NOMO-1 (cell line): ENCODE measurements around the gene CCDC88B.
"Not testable (repeated sequence)": the region's sequence is repeated elsewhere in the genome, so short reads cannot be mapped to it uniquely, and the experiment has no call there.

Experiments used
- DNase-seq, 2 experiments: peaks; one replicate each; lab custom pipeline; 2025; ENCODE audit not compliant: unreplicated experiment in 2 of 2; lab: John Stamatoyannopoulos, UW

CCDC88B gene

DNA sequence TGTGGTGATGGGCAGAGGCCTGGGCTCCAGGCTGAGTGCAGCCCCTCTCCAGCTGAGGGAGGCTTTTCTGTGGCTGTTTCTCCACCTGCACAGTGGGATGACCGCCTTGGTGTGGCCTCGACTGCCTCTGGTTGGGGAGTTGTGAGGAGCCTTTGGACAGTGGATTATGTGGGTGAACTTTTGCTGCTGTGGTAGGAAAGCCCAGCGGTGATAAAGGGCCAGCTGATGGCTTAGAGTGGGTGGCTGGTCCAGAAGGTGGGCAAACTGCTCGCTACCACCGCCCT, 36.0 kb upstream of the CCDC88B start:
- DNase-seq = no peak

DNA sequence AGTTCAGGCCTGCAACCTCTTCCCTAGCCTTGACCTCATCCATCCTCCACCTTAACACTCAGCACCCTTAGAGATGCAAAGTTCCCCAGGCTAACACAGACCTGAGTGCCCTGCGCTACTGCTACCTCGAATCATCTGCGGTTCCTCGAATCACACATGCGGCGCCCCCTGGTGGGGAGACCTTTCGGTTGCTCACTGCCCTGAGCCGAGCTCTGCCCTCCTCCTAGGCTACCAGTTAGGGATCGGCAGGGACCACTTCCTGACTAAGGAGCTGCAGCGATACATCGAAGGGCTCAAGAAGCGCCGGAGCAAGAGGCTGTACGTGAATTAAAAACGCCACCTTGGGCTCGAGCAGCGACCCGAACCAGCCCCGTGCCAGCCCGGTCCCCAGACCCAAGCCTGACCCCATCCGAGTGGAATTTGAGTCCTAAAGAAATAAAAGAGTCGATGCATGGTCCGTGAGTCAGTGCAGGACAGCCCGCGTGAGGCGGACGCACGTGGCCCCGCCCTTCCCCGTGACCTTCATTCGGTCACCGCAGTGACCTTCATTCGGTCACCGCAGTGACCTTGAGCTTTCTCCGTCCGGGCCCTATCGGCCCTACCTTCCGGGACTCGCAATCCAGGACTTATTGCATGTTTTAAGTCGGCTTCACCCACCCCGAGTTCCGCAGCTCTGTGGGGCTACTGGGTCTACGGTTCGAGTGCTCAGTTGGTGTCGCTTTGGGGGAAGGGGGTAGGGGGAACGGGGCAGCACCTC, 35.5 kb upstream of the CCDC88B start:
- DNase-seq = peak; percentile 86 to 94

DNA sequence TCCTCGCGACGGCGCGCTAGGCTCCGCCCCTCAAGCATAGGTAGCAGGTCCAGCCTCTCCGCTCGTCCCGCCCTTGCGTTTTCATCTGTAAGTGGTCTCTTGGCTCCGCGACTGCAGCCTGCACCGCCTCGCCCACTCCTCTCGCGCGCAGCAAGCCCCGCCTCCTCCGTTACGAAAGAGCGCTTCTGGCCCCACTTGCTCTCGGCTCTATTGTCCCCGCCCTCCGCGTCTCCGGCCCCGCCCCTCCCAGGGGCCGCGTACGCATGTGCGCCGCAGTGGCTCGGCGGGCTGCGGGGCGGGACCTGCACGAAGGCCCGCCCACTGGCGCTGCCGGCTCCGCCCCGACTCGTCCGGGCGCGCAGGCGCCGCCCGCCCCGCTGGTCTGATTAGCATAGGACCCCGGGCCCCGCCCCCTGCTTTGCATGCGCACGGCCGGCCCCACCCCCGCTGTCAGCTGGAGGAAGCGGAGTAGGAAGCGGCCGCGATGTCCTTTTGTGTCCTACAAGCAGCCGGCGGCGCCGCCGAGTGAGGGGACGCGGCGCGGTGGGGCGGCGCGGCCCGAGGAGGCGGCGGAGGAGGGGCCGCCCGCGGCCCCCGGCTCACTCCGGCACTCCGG, 34.8 kb upstream of the CCDC88B start, which contains the start of gene ESRRA:
ESRRA (plus strand) TSS at position 450 of the 616 bp plus-strand sequence. CDS start 1,656 bp downstream, outside the sequence.
- DNase-seq = peak; percentile 98 to 99

DNA sequence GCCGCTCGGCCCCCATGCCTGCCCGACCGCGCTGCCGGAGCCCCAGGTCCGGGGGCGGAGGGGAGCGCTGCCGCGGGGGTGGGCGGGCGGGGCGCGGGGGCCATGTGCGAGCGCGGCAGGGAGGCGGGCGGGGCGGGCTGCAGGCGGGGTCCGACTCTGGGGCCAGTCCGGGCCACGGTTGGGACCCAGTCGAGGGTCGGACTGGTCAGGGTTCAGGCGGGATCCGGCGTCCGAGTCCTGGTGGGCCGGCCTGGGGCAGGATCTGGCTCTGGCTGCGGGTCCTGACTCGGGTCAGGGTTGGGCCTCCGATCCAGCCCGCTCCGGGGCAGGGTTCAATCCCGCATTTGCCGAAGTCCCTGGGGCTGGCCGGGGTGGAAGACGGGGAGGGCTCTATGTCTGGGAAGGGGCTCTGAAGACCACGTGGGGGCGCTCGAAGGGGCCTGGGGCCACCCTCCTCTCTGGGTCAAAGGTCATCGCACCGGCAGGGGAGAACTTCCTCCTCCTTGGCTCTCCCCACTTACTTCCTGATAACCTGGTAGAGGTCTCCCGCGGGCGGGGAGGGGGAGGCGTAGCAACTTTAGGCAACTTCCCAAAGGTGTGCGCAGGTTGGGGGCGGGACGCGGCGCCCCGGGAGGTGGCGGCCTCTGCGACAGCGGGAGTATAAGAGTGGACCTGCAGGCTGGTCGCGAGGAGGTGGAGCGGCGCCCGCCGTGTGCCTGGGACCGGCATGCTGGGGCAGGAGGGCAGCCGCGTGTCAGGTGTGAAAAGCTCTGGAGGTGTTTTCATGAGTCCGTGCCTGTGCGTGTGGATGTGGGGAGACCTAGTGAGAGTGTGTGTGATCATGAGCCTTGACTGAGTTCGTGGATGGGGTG, 34.1 kb upstream of the CCDC88B start:
- DNase-seq = peak; percentile 67

DNA sequence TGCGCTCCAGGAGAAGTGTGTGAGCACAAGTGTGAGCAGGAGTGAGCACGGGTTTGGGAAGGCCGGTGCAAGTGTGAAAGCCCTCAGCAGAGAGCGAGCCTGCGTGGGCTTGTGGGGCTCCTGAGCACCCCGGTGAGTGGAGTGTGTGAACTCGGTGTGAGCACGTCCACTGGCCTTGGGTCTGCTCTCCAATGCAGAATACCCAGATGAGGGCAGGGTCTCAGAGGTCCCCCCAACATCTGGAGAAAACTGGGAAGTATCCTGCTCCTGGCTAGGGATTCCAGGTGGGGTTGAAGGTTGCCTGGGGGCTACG, 33.5 kb upstream of the CCDC88B start:
- DNase-seq = no peak

DNA sequence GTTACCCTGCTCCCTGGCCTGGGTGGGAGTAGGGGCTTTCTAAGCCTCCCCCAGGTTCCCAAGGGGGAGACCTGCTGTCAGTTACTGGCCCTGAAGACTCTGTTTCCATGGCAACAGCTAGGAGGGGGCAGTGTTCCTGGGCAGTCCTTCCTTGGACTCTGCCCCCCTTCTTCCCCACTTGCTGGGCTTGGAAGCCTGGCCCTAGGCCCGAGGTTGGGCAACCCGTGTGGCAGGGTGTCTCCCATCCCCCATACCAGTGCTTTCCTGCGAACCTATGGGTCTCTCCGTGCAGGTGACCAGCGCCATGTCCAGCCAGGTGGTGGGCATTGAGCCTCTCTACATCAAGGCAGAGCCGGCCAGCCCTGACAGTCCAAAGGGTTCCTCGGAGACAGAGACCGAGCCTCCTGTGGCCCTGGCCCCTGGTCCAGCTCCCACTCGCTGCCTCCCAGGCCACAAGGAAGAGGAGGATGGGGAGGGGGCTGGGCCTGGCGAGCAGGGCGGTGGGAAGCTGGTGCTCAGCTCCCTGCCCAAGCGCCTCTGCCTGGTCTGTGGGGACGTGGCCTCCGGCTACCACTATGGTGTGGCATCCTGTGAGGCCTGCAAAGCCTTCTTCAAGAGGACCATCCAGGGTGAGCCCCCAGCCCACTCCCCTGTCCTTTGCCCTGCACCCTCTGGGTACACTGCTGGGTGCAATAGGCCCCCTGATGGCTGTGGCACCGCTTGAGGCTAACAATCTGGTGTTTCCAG, 33.0 kb upstream of the CCDC88B start:
- DNase-seq = no peak

DNA sequence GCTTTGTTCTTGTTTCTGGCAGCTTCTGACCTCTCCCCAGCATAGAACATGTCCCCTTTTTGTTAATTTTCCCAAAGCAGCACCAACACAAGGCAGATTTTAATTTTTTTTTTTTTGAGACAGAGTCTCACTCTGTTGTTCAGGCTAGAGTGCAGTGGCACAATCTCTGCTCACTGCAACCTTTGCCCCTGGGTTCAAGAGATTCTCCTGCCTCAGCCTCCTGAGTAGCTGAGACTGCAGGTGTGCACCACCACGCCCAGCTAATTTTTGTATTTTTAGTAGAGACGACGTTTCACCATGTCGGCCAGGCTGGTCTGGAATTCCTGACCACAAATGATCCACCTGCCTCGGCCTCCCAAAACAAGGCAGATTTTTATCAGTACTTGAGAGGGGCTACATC, 32.2 kb upstream of the CCDC88B start:
- not testable (repeated sequence) for DNase-seq

DNA sequence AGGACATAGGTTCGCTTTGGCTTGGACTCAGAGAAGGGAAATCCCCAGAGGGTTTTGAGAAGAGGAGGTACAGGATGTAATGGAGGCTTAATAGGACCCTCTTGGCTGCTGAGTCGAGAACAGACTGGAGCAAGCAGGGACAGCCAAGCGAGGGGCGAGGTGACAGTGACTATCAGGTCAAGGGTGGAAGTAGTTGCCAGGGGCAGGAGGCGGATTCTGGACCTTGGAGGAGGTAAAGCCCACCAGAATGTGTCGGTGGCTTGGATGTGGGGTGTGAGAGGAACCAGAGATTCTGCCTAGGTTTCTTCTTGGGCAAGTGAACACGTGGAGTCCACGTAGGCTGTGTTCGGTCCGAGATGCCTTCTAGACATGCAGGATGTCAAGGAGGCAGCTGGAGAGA, 27.1 kb upstream of the CCDC88B start:
- no peak for DNase-seq

DNA sequence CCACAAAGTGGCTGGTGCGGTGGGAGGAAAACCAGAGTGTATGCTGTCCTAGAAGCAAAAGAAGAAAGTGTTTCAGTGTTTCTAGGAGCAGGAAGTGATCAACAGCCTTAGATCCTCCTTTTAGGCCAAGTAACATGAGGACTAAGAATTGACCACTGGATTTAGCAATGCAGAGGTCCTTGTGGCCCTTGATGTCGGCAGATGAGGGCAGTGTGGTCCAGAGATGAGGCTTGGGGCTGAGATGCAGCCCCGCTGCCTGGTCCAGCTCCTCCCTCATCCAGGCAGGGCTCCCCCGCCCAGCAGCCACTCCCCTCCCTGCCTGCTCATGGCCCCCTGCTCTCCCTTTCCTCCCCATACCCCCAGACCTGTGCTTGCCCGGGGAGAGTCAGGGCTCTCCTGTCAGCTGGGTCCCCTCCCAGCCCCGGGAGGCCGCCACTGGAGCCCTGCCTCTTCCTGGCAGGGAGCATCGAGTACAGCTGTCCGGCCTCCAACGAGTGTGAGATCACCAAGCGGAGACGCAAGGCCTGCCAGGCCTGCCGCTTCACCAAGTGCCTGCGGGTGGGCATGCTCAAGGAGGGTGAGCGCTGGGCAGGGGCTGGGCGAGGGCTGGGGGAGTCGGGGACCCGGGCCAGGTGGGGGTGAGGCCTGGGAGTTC, 26.4 kb upstream of the CCDC88B start:
- DNase-seq = no peak

DNA sequence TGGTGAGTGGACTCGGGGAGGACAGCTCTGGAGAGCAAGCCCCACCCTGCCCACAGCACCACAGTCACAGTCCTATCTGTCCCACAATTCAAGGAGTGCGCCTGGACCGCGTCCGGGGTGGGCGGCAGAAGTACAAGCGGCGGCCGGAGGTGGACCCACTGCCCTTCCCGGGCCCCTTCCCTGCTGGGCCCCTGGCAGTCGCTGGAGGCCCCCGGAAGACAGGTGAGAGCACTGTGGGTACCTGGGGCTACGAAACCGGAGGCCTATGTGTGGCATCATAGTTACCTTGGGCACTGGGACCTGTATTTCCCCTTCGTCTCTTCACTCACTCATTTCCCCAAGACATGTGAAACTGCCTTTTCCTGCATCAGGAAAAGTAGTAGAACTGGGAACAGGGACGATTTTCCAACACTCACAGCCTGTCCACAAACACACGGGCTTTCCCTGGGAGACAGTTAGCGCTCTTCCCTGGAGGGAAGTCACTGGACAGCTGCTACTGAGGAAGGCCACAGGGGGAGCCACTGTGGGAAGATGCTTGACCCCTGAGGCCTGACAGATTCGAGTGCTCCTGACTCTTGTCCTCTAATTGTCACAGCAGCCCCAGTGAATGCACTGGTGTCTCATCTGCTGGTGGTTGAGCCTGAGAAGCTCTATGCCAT, 25.7 kb upstream of the CCDC88B start:
- no peak for DNase-seq

DNA sequence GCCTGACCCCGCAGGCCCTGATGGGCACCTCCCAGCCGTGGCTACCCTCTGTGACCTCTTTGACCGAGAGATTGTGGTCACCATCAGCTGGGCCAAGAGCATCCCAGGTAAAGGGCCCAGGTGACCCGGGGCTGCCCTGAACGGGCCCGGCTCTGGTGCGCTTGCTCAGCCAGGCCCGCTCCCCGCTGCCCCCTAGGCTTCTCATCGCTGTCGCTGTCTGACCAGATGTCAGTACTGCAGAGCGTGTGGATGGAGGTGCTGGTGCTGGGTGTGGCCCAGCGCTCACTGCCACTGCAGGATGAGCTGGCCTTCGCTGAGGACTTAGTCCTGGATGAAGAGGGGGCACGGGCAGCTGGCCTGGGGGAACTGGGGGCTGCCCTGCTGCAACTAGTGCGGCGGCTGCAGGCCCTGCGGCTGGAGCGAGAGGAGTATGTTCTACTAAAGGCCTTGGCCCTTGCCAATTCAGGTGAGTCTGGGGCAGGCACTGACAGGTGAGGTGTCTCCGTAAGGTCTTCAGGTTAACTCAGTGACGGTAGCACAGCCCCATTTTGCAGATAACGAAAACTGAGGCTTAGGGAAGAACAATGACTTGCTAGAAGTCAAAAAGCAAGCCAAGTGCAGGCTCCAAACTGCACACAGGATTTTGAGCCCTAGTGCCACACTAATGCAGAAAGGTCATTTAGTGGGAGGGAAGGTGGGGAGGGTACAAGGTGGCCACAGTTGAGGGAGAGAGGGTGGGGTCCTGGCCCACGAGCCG, 25.0 kb upstream of the CCDC88B start:
- DNase-seq = no peak

DNA sequence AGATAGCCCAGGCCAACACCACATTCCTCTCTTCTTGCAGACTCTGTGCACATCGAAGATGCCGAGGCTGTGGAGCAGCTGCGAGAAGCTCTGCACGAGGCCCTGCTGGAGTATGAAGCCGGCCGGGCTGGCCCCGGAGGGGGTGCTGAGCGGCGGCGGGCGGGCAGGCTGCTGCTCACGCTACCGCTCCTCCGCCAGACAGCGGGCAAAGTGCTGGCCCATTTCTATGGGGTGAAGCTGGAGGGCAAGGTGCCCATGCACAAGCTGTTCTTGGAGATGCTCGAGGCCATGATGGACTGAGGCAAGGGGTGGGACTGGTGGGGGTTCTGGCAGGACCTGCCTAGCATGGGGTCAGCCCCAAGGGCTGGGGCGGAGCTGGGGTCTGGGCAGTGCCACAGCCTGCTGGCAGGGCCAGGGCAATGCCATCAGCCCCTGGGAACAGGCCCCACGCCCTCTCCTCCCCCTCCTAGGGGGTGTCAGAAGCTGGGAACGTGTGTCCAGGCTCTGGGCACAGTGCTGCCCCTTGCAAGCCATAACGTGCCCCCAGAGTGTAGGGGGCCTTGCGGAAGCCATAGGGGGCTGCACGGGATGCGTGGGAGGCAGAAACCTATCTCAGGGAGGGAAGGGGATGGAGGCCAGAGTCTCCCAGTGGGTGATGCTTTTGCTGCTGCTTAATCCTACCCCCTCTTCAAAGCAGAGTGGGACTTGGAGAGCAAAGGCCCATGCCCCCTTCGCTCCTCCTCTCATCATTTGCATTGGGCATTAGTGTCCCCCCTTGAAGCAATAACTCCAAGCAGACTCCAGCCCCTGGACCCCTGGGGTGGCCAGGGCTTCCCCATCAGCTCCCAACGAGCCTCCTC, 24.1 kb upstream of the CCDC88B start:
- DNase-seq = not testable (repeated sequence)

DNA sequence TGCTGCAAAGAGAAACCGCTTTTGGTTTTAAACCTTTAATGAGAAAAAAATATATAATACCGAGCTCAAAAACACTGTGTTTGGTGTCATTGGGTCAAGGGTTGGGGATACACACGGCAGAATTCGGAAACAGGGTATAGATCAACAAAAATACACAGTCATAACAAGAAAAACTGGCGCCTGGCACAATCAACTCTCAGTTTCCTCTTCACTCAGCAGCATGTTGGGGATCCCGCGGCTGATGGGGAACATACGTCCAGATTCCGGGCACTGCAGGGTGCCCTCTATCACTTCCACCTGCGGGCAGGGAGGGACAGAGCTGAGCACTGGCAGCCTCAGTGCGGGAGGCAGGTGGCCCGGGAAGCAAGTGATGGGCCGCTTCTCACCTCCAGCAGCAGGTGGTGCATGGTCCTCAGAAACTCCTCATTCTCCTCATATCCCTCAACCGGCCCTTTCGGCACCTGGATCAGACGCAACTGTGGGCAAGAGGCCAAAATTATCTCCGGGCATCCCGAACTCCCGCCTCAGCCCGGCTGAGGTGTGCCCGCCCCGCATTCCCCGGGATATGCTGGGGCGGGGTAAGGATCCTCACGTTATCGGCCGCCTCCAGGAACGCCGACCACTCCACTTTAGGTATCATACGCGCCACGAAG, 23.2 kb upstream of the CCDC88B start:
- peak in 1 of 2 experiments; percentile 24 for DNase-seq

DNA sequence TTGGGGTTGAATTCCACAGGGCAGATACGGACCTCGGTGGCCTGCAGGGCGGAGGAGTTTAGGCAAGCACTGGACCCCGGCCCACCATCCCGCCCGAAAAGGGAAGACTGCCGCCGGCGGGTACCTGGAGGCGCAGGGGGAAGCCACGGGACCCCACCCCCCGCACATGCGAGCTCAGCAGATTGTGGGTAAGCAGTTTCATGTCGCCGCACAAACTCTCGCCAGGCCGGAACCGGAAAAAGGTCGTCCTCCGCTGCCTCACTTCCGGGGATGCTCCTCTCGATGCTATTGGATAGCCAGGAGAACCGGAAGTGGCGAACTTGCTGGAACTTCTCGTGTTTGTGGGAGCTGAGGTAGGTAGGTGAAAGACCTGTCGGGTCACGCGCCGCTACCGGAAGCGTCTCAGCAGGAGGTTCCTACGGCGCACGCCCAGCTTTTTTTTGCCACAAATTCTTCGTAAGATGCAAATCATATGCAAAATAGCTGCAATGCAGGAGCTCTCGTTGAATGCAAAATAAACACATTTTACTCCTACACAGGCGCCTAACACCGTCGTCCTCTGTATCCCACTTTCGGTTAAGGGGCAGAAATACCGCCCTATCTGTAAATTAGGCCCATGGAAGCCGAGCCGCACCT, 22.6 kb upstream of the CCDC88B start, which contains the start of gene TRMT112:
TRMT112 (minus strand) TSS at position 235 of the 636 bp plus-strand sequence; CDS start at position 202, 33 bp downstream.
- DNase-seq = peak; percentile 93 to 98

DNA sequence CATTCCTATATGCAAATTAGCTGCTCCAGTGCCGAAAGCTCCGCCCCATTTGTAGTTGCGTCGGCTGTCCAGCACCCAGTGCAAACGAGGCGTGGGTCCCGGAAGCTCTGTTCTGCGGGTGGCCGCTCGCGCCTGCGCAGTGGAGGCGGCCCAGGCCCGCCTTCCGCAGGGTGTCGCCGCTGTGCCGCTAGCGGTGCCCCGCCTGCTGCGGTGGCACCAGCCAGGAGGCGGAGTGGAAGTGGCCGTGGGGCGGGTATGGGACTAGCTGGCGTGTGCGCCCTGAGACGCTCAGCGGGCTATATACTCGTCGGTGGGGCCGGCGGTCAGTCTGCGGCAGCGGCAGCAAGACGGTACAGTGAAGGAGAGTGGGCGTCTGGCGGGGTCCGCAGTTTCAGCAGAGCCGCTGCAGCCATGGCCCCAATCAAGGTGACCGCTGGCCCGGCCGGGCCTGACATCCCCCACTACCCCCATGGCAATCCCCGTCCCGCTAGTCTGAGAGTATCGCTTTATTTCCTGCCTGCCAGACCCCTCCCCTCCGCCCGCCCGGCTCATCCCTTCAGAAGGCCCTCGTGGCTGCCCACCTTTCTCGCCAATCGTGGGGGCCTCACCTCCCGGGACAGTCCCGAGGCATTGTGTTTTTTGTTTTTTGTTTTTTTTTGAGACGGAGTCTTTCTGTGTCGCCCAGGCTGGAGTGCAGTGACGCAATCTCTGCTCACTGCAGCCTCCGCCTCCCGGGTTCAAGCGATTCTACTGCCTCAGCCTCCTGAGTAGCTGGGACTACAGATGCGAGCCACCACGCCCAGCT, 21.8 kb upstream of the CCDC88B start, which contains the start of gene PRDX5:
PRDX5 (plus strand) TSS at position 161 of the 805 bp plus-strand sequence; CDS start at position 256, 95 bp downstream.
- peak; percentile 98 for DNase-seq
